Skin of body (tissue), 2 donors: ENCODE data around the gene SAMD5. TPM values are rescaled to one million over a fixed set of nuclear protein-coding genes. Genes with fewer than 3 reads are reported as not detected.
"Not testable (repeated sequence)": the region's sequence is repeated elsewhere in the genome, so short reads cannot be mapped to it uniquely, and the experiment has no call there.

Experiments used
- DNase-seq: peaks from one replicate; lab custom pipeline; 2025; lab: John Stamatoyannopoulos, UW
- total RNA-seq: library from RNA; depleted of rRNA; stranded (reverse); fragments of >200 nt; gene quantifications from one replicate; pipeline ENCODE4 v1.2.3, GENCODE V29; 2014

SAMD5 gene
- total RNA-seq, 1 donor from 2014 or later: 28.9 TPM

DNA sequence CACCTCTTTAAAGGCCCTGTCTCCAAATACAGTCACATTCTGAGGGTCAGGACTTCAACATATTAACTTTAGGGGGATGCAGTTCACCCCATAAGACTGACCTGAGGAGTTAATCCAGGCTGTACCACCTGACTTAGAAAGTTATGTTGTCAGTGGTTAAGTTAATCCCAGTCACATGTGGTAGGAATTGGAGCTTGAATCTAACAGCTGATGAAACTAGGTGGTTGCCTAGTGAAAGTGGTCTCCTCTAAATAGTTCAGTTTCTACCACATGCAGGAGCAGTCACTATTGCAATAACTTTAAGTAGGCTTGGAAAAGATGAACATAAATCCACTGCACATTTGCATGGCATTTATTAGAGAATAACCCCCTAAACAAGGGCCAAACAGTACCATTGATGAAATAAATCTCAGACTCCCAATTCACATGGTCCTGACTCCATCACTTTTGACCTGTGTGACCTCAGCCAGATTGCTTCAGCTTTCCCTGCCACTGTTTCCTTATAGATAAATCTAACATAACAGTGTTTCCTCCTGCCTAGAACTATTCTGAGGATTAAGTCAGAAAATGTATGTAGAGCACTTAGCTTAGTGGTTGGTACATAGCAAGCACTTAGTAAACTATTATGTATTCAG lies 20.1 kb downstream of the SAMD5 start:
- no peak for DNase-seq

DNA sequence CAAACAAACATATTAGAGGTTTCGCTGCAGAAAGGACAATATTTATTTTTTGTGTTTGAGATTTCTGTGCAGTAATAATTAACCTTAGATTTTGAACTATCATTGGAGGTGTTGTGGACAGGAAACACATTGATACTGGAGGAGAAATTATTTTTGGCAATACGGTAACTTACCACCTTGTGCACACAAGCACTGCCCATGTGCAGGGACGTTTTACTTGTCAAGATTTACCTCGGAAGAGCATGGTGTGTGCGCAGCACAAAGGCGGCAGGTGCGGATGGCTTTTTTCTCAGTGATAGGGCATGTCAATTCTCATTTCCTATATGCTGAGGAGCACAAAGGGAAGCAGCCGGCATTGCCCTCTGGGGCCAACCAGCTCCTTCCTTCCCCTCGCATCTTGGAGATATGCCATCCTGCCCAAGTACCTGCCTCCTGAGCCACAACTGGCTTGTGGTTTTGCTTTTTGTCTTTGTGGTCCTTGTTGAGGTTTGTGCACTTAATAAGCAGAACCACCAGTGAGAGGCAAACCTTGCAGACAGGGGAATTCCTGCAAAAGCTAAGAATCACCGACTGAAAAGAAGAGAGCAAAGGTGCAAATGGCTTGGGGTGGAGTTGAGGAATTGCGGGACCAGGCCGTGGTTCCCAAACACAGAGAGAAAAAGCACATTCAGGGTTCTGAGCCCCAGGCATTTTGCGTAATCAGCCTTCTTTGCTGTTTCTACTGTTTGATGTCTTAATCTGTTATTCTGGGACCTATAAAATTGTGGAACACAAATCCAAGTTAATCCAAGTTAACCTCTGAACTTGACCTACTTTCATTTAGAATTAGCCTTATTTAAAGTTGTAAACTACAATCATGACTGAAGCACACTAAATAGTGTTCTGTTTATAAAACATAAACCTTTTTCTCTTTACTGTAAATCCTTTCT lies 21.9 kb downstream of the SAMD5 start:
- no peak for DNase-seq

DNA sequence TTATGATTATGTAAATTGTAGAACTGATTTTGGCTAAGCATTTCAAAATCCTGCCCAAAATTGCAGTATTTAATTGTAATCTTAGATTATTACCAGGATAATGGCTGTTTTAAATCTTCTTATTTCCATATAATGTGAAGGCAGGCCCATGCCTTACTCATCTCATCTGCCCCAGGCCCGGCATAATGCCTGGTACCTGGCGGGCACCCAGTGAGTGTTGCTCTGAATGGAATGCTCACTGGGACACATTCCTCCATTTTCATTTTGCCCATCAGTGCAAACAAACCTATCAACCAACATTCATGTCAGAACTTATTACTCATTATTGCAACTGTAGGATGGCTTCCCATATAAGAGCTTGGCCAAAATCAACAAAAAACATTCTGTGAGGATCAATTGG lies 22.8 kb downstream of the SAMD5 start:
- DNase-seq: no peak

DNA sequence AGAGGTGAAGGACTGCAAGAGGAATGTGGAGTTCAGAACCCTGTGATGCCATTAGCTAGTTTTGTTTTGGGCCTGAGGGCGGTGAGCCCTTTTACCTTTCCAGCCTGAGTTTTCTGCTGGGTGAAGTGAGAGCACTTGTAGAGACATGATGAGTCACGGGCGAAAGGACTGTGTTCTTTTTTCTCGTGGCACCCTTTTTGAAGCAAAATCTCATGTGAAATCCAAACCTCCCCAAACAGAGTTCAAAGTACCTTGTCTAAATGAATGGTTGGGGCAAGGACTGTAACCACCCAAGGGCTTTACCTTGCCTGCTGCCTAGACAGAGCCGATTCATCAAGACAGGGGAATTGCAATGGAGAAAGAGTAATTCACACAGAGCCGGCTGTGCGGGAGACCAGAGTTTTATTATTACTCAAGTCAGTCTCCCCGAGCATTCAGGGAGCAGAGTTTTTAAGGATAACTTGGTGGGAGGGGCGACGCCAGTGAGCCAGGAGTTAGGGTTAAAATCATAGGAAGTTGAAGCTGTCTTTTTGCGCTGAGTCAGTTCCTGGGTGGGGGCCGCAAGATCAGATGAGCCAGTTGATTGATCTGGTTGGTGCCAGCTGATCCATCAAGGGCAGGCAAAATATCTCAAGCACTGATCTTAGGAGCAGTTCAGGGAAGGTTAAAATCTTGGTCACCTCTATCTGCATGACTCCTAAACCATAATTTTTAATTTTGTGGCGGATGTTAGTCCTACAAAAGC lies 25.8 kb downstream of the SAMD5 start:
- no peak for DNase-seq

DNA sequence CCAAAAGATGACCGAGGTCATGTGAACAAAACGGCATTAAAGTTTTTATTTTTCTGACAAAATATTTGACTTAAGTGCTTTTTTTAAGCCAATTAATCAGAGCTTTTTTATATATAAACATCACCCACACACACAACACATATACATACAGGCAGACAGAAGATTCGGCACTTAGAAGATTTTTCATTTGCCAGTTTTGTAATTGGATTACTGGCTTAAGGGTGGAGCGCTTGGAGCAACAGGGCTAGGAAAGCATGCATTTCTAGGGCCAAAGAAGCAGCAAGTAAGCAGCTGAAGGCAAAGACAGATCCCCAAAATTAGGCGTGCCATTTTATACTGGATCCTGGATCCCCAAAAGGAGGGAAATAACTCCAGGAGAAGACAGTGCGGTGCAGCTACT lies 30.3 kb downstream of the SAMD5 start:
- no peak for DNase-seq

DNA sequence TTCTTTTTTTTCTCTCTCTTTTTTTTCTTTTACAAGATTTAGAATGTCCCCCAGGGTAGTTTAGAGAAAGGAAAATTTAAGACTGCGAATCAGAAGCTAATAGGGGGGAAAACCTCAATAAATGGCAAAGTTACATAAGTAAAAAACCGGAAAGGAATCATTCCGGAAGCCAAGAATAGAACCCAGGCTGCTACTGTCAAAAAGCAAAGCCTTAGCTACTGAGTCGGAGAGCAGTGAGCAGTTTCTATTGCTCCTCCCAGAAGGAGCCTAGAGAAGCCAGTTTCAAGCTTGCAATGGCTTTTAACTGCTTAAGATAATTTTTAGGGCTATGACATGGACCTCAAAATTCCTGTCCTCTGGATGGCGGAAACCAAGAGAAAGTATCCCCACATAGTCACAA lies 31.6 kb downstream of the SAMD5 start:
- no peak for DNase-seq

DNA sequence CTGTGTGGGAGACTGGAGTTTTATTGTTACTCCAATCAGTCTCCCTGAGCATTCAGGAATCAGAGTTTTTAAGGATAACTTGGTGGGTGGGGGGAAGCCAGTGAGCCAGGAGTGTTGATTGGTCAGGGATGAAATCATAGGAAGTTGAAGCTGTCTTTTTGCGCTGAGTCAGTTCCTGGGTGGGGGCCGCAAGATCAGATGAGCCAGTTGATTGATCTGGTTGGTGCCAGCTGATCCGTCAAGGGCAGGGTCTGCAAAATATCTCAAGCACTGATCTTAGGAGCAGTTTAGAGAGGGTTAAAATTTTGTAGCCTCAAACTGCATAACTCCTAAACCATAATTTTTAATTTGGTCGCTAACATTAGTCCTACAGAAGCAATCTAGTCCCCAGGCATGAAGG lies 33.9 kb downstream of the SAMD5 start:
- DNase-seq: not testable (repeated sequence)

DNA sequence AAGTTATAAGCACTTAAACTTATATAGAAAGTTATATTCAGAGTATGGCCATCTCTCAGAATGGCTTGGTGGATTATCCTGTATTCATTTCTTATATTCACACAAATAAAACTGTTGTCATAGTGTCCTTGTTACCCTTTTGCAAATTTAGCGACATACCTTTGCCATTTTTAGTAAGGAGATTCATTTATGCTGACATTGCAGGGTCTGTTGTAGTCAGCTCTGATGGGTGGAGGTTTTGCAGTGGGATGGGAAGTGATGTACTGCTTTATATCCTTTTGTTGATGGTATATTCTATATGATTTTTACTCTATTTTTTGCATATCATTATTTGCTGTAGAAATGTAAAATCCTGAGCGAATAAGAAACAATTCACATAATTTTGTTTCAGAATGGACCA lies 35.9 kb downstream of the SAMD5 start:
- DNase-seq: no peak

DNA sequence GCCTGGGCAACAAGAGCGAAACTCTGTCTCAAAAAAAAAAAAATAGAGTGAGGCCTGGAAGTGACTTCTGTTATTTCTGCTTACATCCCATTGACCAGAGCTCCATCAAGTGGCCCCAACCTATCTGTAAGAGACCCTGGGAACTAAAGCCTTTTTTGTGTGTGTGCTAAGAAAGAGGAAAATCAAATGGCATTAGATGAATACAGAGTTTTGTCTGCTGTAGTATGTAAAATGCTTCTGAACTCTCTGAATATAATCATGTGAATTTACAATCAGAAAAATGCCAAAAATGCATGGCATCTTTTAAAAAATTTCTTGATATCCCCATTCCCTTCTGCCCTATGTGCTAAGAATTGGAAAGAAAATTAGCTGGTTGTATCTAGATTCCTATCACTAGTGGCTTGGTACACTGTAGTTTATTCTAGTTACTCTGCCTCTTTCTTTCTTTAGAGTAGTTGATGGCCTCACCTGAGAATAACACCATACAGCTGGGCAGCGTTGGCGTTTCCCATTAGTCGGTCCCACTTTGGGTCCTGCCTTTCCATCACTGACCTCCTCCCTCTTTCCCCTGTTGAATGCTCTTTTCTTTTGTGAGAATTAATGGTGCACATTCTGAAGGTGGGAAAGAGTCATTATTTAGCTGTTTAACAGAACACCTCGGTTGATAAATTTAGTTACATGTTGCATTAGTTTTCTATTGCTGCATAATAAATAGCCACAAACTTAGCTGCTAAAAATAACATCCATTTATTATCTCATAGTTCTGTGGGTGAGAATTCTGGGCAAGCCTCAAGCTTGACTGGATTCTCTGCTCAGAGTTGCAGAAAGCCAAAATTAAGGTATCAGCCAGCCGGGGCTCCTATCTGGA lies 38.2 kb downstream of the SAMD5 start:
- DNase-seq: no peak

DNA sequence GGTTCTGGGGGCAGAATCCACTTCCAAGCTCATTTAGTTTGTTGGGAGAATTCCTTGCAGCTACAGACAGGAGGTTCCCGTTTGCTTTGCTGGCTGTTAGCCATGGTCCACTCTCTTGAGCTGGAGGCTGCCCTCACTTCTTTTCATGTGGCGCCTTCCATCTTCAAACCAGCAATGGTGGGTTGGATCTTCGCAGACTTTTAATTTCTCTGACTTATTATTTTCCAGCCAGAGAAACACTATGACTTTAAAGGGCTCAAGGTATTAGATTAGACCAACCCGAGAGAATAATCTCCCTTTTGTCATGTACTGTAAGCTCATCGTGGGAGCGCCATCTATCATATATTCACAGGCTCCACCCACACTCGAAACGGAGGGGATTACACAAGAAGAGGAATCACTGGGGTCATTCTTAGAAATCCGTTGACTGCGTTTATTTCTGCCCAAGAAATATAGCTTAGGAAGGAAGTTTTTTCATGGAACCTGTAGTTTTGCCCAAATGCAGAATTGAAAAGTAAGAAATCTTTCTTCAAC lies 38.9 kb downstream of the SAMD5 start:
- no peak for DNase-seq

DNA sequence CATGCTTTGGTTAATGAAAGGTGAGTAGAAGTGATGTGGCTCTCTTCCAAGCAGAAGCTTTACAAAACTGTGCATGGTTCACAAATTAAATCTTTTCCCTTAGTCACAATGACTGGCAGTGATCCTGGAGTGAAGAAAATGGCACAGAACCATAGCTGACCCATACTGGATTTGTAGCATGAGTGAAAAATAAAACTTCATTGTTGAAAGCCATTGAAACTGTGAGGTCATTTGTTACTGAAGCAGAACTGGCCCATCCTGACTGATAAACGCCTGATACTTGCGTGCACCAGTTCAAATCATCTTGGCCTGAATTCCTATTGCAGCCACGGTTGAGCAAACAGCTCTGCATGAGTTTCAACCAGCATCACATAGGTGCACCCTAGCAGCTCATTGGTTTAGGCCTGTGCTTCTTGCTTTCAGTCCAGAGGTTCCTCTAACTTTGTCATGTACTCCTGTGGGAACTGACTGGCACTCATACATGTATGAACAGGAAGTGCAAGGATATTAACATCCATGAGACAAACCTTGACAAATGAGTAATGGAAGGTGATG lies 40.5 kb downstream of the SAMD5 start:
- no peak for DNase-seq

DNA sequence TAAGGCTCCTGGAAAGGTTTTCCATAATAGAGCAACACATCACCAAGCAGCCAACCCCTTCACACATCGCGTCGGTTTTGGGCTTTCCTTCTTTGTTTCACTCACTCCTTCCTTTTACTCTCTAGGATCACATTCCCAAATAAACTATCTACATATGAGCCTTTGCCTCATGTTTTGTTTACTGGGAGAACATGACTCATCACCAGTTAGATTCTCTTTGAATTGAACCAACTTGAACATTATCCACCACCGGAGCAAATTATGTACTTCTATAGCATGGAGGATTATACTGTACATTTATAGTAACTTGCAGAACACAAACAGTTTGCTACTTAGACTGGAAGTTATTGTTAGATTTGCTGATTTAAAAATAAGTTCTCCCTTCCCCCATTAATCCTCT lies 41.0 kb downstream of the SAMD5 start:
- DNase-seq: no peak

DNA sequence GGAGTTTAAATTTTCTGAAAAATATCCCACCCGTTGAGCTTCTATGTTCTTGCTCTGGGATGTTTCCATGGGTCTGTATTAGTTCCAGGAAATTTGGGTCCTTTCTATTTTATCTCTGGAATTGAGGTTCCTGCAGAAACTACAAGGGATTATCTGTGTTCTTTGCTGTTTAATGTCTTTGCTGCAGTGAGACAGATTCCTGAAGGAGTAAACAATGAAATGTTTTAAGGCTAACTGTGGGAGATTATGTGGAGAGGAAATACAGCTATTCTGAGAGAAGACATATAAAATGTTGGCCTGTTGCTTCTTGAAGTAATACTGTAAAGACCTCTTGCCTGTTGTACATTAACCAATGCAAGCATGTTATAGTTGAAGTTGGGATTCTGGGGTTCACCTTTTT lies 43.5 kb downstream of the SAMD5 start:
- no peak for DNase-seq

DNA sequence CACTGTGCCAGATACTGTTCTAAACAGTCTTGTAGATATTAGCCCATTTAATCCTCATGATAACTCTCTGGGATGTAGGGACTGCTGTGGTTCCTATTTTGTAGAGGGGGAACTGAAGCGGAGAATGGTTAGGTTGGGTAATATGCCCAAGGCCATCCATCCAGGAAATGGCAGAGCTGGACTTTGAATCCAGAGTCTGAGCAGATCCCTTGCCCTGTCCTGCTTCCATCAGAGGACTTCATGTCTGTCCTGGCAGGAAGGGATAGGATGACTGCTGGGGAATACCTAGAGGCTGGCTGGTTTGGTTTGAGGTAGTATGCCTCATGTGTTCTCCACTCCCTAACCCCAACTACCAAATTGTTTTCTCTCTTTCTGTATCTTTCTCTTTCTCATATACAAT lies 44.6 kb downstream of the SAMD5 start:
- DNase-seq: no peak

DNA sequence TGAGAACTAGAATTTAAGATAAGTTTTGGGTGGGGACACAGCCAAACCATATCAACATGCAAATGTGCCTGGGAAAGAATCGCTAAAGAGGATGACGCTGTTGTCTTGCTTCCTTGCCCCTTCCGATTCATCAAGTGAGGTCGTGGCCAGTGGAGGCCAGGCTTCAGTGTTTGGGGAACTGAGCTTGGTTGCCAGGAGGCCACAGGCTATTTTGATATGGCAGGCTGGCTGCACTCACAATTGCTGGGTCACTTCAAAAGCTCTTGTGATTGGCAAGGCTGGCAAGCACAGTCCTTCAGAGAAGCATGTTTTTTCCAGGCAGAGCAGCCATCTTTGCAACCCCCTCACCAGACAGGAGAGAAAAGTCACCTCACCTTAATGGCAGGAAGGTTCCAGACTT lies 45.8 kb downstream of the SAMD5 start:
- DNase-seq: no peak

DNA sequence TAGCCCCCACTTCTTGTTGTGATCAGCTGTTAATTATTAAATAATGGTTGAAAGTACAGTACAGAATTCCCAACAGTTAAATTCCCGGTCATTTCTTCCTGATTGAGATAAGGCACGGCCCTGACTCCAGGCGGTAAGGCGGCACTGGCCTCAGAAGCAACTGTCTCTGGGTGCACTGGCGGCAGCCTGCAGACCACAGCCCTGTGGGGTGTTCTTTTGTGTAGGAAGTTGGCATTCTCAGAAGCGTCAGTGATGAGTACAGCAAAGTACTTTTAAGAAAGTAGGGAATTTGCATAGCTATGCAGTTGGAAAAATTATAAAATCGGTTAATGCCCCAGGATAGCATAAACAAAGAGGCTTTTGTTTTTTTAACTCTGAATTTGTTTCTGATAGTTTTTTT lies 50.5 kb downstream of the SAMD5 start:
- DNase-seq: no peak

DNA sequence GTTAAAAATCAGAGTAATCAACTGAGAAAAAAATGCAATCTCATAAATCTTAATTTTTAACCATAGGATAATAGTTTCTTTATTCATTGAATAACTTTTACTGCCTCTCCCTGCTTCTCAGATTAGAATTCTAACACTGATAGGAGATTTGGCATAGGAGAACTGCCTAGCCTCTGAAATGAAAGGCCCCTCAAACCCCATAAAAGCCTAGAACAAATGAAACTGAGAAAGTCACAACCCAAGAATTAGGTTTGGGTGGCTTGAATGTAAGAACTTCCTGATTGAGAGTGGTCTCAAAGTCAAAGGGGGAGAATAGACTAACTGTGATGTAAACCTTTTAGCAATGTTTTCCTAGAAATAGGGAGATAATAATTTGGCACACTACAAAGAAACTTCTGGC lies 52.2 kb downstream of the SAMD5 start:
- no peak for DNase-seq

DNA sequence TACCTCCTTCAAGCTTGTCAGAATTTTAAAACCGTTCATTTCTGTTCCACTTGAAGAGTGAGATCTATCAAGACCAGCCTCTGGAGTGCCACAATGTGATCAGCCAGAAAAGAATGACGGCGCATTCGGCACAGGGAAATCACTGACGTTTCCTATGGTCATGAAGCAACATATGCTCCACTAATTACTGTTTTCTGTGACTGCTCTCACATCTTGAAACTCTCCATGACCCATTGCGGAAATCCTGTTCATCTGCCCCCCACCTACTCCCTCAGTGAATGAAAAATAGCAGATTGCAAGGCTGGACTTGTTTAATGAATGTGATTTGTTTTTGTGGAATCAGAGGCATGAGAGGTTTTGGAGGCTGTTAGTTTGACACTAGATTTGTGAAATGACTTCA lies 53.2 kb downstream of the SAMD5 start:
- peak; percentile 74 for DNase-seq

DNA sequence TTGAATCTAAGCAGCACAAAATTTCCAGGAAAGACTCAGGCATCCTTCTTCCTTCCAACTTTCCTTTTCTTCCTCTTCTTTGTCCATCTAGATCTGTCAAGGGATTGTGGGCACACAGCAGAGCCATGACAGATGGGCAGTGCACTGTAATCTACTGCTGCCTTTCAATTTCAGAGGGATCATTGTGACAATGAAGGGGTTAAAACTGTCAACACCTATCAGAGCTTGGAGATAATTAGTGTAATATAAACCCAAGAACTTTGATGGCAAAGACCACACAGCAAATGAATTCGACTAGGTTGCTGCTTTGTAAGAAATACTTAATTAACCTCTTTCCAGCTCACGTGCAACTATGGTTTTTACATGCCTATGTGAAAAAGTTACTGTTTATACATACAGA lies 55.0 kb downstream of the SAMD5 start:
- DNase-seq: no peak

DNA sequence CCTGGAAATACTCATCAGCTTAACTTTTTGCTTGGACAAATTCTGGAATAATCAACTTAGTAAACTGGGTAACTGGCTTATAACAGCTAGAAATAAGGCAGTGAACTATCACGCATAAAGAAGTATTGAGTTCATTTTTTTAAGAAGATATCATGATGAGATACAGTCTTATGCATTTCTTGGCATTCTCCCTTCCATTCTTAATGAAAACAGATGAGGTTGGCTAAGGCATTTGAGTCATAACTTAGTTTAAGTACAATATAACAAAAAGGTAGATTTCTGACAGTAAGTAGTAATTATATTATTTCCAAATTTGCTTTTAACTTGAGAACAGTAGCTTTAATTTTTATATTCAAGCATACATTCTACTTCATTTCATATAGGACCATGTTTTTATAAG lies 56.1 kb downstream of the SAMD5 start:
- peak; percentile 40 for DNase-seq
